K562 (cell line): ENCODE measurements around the gene PLEKHG4B. TPM values are rescaled to one million over a fixed set of nuclear protein-coding genes. Genes with fewer than 3 reads are reported as not detected.

Experiments used
- BRD4 ChIP-seq: fragments of 200-600 bp; sonication (generic); IDR thresholded peaks from 2 replicates; pipeline ENCODE4 v1.6.1; 2017; ENCODE audit warnings: inconsistent platforms
- CREB1 ChIP-seq, 2 experiments: sonication (generic) in 1 of 2; formaldehyde crosslinking in 1 of 2; IDR thresholded peaks; 2 replicates each; pipeline versions ENCODE4 v1.6.1 to v1.8.0; 2012 to 2022; ENCODE audit warnings: inconsistent platforms in 1 of 2, mild to moderate bottlenecking in 1 of 2, missing genetic modification reagents in 1 of 2, moderate library complexity in 1 of 2
- CTCF ChIP-seq, 3 experiments: IDR thresholded peaks in 2 of 3; conservative IDR thresholded peaks in 1 of 3; 2 replicates each; pipeline ENCODE4 v1.5.1; 2011 to 2012; ENCODE audit warnings: low read length in 3 of 3, mild to moderate bottlenecking in 3 of 3, control low read depth in 2 of 3, improper control_type of control experiment in 1 of 3, inconsistent platforms in 1 of 3, low read depth in 1 of 3, mixed read lengths in 1 of 3, moderate library complexity in 1 of 3; ENCODE audit not compliant: insufficient read depth in 2 of 3
- CXXC5 ChIP-seq: fragments of 250-450 bp; sonication (Bioruptor Pico); IDR thresholded peaks from 2 replicates; pipeline ENCODE4 v1.8.0; 2022; ENCODE audit warnings: inconsistent platforms, mild to moderate bottlenecking, moderate library complexity
- GTF2A2 ChIP-seq: IDR thresholded peaks from 2 replicates; pipeline ENCODE4 v1.6.1; 2016; ENCODE audit warnings: mild to moderate bottlenecking, missing genetic modification characterization, missing compliant biosample characterization
- HMBOX1 ChIP-seq: sonication (generic); IDR thresholded peaks from 2 replicates; pipeline ENCODE4 v1.6.1; 2016
- KAT2B ChIP-seq: IDR thresholded peaks from one replicate; pipeline ENCODE4 v1.6.1; 2012; ENCODE audit warnings: low read depth, mild to moderate bottlenecking, control low read depth, inconsistent platforms, low read length, moderate library complexity
- KLF1 ChIP-seq: fragments of 450-650 bp; IDR thresholded peaks from 2 replicates; pipeline ENCODE4 v1.6.1; 2016; ENCODE audit warnings: missing genetic modification characterization, missing compliant biosample characterization
- MXD1 ChIP-seq: fragments of 250-450 bp; sonication (Bioruptor Pico); IDR thresholded peaks from 2 replicates; pipeline ENCODE4 v1.8.0; 2021; ENCODE audit warnings: borderline replicate concordance, mild to moderate bottlenecking, moderate library complexity; ENCODE audit not compliant: poor library complexity, severe bottlenecking
- SMARCA4 ChIP-seq: fragments of 450-650 bp; IDR thresholded peaks from 2 replicates; pipeline ENCODE4 v1.6.1; 2016
- SMC3 ChIP-seq: conservative IDR thresholded peaks from 2 replicates; pipeline ENCODE4 v1.6.1; 2011; ENCODE audit warnings: low read depth, low read length, improper control_type of control experiment; ENCODE audit not compliant: insufficient read depth
- TFAP4 ChIP-seq: sonication (generic); formaldehyde crosslinking; IDR thresholded peaks from 2 replicates; pipeline ENCODE4 v1.8.0; 2022; ENCODE audit warnings: missing genetic modification reagents, mild to moderate bottlenecking, moderate library complexity, borderline replicate concordance
- ZBTB11 ChIP-seq, 3 experiments: fragments of 200-800 bp in 1 of 3; fragments of 250-450 bp in 1 of 3; fragments of 450-650 bp in 1 of 3; sonication (Bioruptor Pico) in 1 of 3; sonication (Bioruptor generic) in 1 of 3; formaldehyde crosslinking in 1 of 3; IDR thresholded peaks; 2 replicates each; pipeline versions ENCODE4 v1.6.1 to v1.8.0; 2016 to 2022; ENCODE audit warnings: mild to moderate bottlenecking in 2 of 3, missing genetic modification characterization in 2 of 3, missing compliant biosample characterization in 1 of 3, moderate library complexity in 1 of 3
- ZBTB17 ChIP-seq: fragments of 450-650 bp; formaldehyde crosslinking; IDR thresholded peaks from 2 replicates; pipeline ENCODE4 v1.4.0; 2020; ENCODE audit warnings: mild to moderate bottlenecking
- ZNF146 ChIP-seq: IDR thresholded peaks from one replicate; pipeline ENCODE4 v1.6.1; 2018; ENCODE audit warnings: missing compliant biosample characterization; ENCODE audit not compliant: unreplicated experiment
- polyA plus RNA-seq, 8 experiments: library from polyadenylated mRNA; depleted of rRNA in 4 of 8; stranded (reverse) in 5 of 8; unstranded in 3 of 8; fragments of >200 nt; fragmentation: Nextera tagmentation in 2 of 8; fragmentation: Illumina TruSeq in 1 of 8; extraction: Ambion mirVana in 2 of 8; extraction: Trizol in 1 of 8; gene quantifications; 2 replicates each; pipeline versions ENCODE4 v1.2.1 to v1.2.3, GENCODE V29; 2011 to 2014; ENCODE audit warnings: inconsistent platforms in 1 of 8, missing spikeins in 1 of 8
- total RNA-seq, 7 experiments: library from RNA; depleted of rRNA in 6 of 7; stranded (reverse); fragments of >200 nt in 6 of 7; fragmentation: Illumina TruSeq in 2 of 7; extraction: Trizol in 2 of 7; gene quantifications; 2 replicates each; pipeline versions ENCODE4 v1.2.1 to v1.2.3, GENCODE V29; 2011 to 2021; ENCODE audit warnings: low replicate concordance in 1 of 7
- TF ChIP-seq, protein P1 (sequence below): fragments of 250-450 bp; sonication (Bioruptor Pico); IDR thresholded peaks from 2 replicates; pipeline ENCODE4 v1.8.0; 2021; ENCODE audit warnings: mild to moderate bottlenecking, moderate library complexity

The PLEKHG4B gene
- total and polyA plus RNA-seq, 9 of the 15 experiments (the other 6 are each of a cell fraction or from before 2014, with no cell fraction given) = 0.02 TPM; not detected in 8

DNA sequence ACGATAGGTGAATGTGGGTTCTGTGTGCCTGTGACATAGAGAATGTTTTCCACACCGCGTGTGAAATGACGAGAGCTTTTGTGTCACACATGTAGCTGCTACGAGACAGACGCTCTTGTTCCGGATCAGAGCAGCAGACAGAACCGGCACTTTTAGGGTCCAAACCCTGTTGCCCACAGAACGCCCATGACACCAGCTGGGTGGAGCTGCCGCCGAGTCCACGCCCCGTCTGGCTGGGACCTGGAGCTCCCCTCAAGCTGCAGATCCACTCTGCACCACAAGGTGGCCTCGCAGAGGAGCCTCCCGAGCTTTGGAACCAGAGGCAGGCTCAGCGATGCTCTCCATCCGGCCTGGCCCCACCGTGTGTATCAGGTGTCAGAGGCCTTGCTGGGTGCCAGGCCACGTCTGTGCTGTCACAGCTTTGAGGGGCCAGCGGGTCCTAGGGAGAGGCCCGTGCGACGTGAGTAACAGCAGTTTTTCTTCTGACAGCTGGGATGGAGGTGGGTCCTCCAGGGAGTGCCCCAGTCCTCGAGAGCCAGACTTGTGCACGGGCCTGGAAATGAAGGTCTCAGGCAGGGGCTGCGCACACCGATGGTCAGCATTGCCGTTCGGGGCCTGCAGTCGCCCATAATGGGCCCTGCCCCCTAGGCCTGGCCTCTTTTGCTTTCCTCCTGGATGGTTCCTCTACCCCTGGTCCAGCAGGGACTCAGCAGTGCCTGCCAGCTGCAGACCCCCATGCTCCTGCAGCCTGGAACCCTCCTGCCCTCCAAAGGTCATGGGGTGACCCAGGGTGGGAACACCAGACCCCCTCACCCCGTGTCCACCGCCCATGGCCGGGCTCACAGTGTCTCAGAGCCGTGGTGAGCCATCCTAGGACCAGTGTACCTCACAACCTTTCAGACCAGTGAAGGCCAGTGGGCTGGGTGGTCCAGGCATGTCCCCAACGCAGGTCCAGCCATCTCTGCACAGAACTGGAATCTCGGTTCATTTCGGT is 96.8 kb downstream of the PLEKHG4B start (continued):
- no peak for TF ChIP-seq KAT2B
- no peak for TF ChIP-seq BRD4
- no peak for TF ChIP-seq CREB1 (IDR thresholded peaks at IDR 0.05)
- TF ChIP-seq CREB1 (CRISPR knock-in tag; IDR thresholded peaks at IDR 0.05) = no peak
- TF ChIP-seq SMARCA4 = no peak
- 0 out of 2 replicates have a peak, but pooled peaks have one; percentile 15 for TF ChIP-seq ZBTB17 (CRISPR knock-in tag)
- TF ChIP-seq KLF1 = no peak
- TF ChIP-seq, protein P1, sequence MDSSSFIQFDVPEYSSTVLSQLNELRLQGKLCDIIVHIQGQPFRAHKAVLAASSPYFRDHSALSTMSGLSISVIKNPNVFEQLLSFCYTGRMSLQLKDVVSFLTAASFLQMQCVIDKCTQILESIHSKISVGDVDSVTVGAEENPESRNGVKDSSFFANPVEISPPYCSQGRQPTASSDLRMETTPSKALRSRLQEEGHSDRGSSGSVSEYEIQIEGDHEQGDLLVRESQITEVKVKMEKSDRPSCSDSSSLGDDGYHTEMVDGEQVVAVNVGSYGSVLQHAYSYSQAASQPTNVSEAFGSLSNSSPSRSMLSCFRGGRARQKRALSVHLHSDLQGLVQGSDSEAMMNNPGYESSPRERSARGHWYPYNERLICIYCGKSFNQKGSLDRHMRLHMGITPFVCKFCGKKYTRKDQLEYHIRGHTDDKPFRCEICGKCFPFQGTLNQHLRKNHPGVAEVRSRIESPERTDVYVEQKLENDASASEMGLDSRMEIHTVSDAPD = no peak
- TF ChIP-seq GTF2A2 (tag) = no peak
- TF ChIP-seq ZBTB11 (CRISPR knock-in tag; IDR thresholded peaks at IDR 0.05) = no peak
- peak; percentile 85 for TF ChIP-seq TFAP4 (CRISPR knock-in tag)
- TF ChIP-seq CTCF (IDR thresholded peaks at IDR 0.05 in 2 of 3, conservative IDR thresholded peaks at IDR 0.05 in 1 of 3; ENCODE audit: insufficient read depth in 2 of 3, low read depth in 1 of 3, low read length in 3 of 3) = peak; percentile 92 to 96 (median 94)
- no peak for TF ChIP-seq MXD1 (CRISPR knock-in tag)
- TF ChIP-seq CXXC5 (CRISPR knock-in tag) = no peak; the same call in 1 of the 2 replicates
- peak; percentile 93 for TF ChIP-seq SMC3
- no peak for TF ChIP-seq HMBOX1
- TF ChIP-seq ZNF146 (CRISPR knock-in tag) = no peak
